ENCODE measurements around the gene ZNF839. TPM values are rescaled to one million over a fixed set of nuclear protein-coding genes. Genes with fewer than 3 reads are reported as not detected.

Gene ZNF839
- total and polyA plus RNA-seq, 2 of the 4 experiments (the other 2 are of a cell fraction): 5.7 to 10.7 TPM

- ChIA-PET CTCF (interaction anchor here (0.7 kb wide), 1 partner anchor 11 kb away, joined by 3 read pairs; no protein-coding TSS in a partner anchor), POLR2A (ENCODE audit: unreplicated experiment) (interaction anchor here (0.6 kb wide), 1 partner anchor 179 kb away, joined by 6 read pairs; no protein-coding TSS in a partner anchor)
- Histone ChIP-seq H3K56ac (ENCODE audit: extremely low read depth, insufficient read depth, low read length) (no peak overlapping the region), H2BK15ac (ENCODE audit: low read depth, low read length) (no peak overlapping the region), H2AFZ (replicated peaks; ENCODE audit: low read length, poor library complexity) (peak overlapping the region; percentile 94), H3K27me3 (ENCODE audit: control insufficient read depth, insufficient read depth, low read length) (no peaks in the 10 kb centered on the region), H3K9me1 (ENCODE audit: insufficient read depth, low read length) (peaks cover 20% of the 10 kb centered on the region), H3K23ac (ENCODE audit: low read depth, low read length) (peak overlapping the region; percentile 44; the same call in 1 of the 2 replicates), H2BK5ac (ENCODE audit: low read depth, low read length, poor library complexity, severe bottlenecking) (peak overlapping the region; percentile 60), H3K18ac (ENCODE audit: low read depth, low read length) (no peak overlapping the region), H4K91ac (ENCODE audit: insufficient read depth, low read depth, low read length) (peak overlapping the region; percentile 21; the same call in 1 of the 2 replicates), H3K36me3 (ENCODE audit: control insufficient read depth, insufficient read depth, low read length) (no peaks in the 10 kb centered on the region), H3K9me3 (ENCODE audit: control insufficient read depth, insufficient read depth, low read length) (no peaks in the 10 kb centered on the region), H4K5ac (ENCODE audit: low read depth, low read length) (peak overlapping the region; percentile 50; the same call in 1 of the 2 replicates), H3K4ac (ENCODE audit: low read depth, low read length) (peak overlapping the region; percentile 61), H2BK120ac (ENCODE audit: low read depth, low read length) (peak overlapping the region; percentile 47), H2AK9ac (replicated peaks; ENCODE audit: low read depth, low read length, poor library complexity) (peak overlapping the region; percentile 68), H3K27ac (ENCODE audit: insufficient read depth, low read length) (no peak overlapping the region; the same call in 1 of the 2 replicates), H4K20me1 (ENCODE audit: insufficient read depth, low read length) (no peaks in the 10 kb centered on the region), H3K14ac (replicated peaks; ENCODE audit: low read depth, low read length) (peak overlapping the region; percentile 50; the same call in 1 of the 2 replicates), H3K9ac (ENCODE audit: low read depth, low read length) (no peak overlapping the region; the same call in 1 of the 2 replicates), H3K4me2 (ENCODE audit: low read depth, low read length) (peak overlapping the region; percentile 85), H4K8ac (ENCODE audit: low read depth in 2 of 2, low read length in 2 of 2) (peak overlapping the region; percentile 20 to 73; a peak in 2 of 4 replicates), H2AK5ac (ENCODE audit: low read depth, low read length) (0 out of 2 replicates have a peak overlapping the region, but pooled peaks have one; percentile 2), H3K4me3 (ENCODE audit: insufficient read depth, low read depth, low read length) (peak overlapping the region; percentile 54), H3K79me1 (ENCODE audit: low read depth in 1 of 2, low read length in 2 of 2) (peaks cover 14 to 27% of the 10 kb centered on the region in 2 experiments; a peak in 3 of 4 replicates), H3K4me1 (ENCODE audit: control insufficient read depth, insufficient read depth, low read length) (peaks cover 15% of the 10 kb centered on the region), H2BK20ac (ENCODE audit: low read depth, low read length) (0 out of 2 replicates have a peak overlapping the region, but pooled peaks have one; percentile 33)
- no peak for TF ChIP-seq BHLHE40 (IDR thresholded peaks at IDR 0.05; ENCODE audit: low read depth, low read length)
- no peak for TF ChIP-seq MAZ (IDR thresholded peaks at IDR 0.05; ENCODE audit: borderline replicate concordance, low read depth, low read length)
- no peak for TF ChIP-seq RAD21 (IDR thresholded peaks at IDR 0.05; ENCODE audit: low read length)
- TF ChIP-seq CEBPB (IDR thresholded peaks at IDR 0.05; ENCODE audit: low read depth, low read length): no peak
- TF ChIP-seq FOS (IDR thresholded peaks at IDR 0.05; ENCODE audit: low read depth, low read length): no peak
- TF ChIP-seq RCOR1 (IDR thresholded peaks at IDR 0.05; ENCODE audit: insufficient replicate concordance, low read length): no peak
- no peak for TF ChIP-seq CTCF (conservative IDR thresholded peaks at IDR 0.05; ENCODE audit: low read depth, low read length)
- no peak for TF ChIP-seq CHD1 (IDR thresholded peaks at IDR 0.05; ENCODE audit: low read depth, low read length)
- TF ChIP-seq USF2 (IDR thresholded peaks at IDR 0.05; ENCODE audit: low read depth, low read length): no peak
- TF ChIP-seq POLR2A (IDR thresholded peaks at IDR 0.05; ENCODE audit: low read depth, low read length): no peak
- ATAC-seq (ENCODE audit: low read depth) (no peak), DNase-seq (no peak)
- dilution Hi-C loops (cut with HindIII; ENCODE audit: low sequenced_read_pairs, unreplicated experiment) (no loop called here), in situ Hi-C loops (cut with MboI; ENCODE audit: low sequenced_read_pairs) (loop anchor here (10.0 to 25.0 kb wide), 4 partner anchors 173 to 555 kb away; partner anchors contain the start of genes DYNC1H1, HSP90AA1 and PPP2R5C), intact Hi-C loops (cut with micrococcal nuclease) (no loop called here)
- BruUV-seq (replicated peaks): no TSS peak
- 90% methylated on average over 2 of the region's 12 CpGs; no CpG with 5 or more reads in 1 of the 2 experiments for WGBS, 2 experiments (ENCODE audit: extremely low coverage in 2 of 2, insufficient read length in 1 of 2)
Observed at GRCh38 chr14:102317564-102318248, 1.8 kb upstream of the ZNF839 start.

Measured in IMR-90 (cell line).